Mesendoderm (in vitro differentiated cells): ENCODE measurements around the gene ATP1A1.
A peak's percentile ranks its signal among the peaks of the same experiment; 100 is the strongest.

ENCODE experiments used
- DNase-seq: peaks from one replicate; pipeline ENCODE4 v3.0.0; 2013
- H2AK5ac ChIP-seq: 2 replicates; pipeline ENCODE4 v1.6.1; 2013; ENCODE audit warnings: low read length, inconsistent platforms
- H2BK120ac ChIP-seq: 2 replicates; pipeline ENCODE4 v1.6.1; 2013; ENCODE audit warnings: low read depth, mild to moderate bottlenecking, low read length, moderate library complexity, mixed read lengths
- H2BK15ac ChIP-seq: replicated peaks from 2 replicates; pipeline ENCODE4 v1.6.1; 2013; ENCODE audit warnings: low read depth, mild to moderate bottlenecking, moderate library complexity
- H2BK5ac ChIP-seq: 2 replicates; pipeline ENCODE4 v1.6.1; 2013; ENCODE audit warnings: low read length, inconsistent platforms
- H3K18ac ChIP-seq: 2 replicates; pipeline ENCODE4 v1.6.1; 2013; ENCODE audit warnings: mild to moderate bottlenecking, low read length, mixed read lengths
- H3K23ac ChIP-seq: one replicate; pipeline ENCODE4 v1.6.1; 2013; ENCODE audit warnings: low read length
- H3K27ac ChIP-seq: 2 replicates; pipeline ENCODE4 v1.5.1; 2013; ENCODE audit warnings: low read depth, mild to moderate bottlenecking, inconsistent platforms, low read length, moderate library complexity
- H3K27me3 ChIP-seq: 2 replicates; pipeline ENCODE4 v1.6.1; 2013; ENCODE audit warnings: low read length, control low read depth, mild to moderate bottlenecking, inconsistent platforms; ENCODE audit not compliant: insufficient read depth, poor library complexity
- H3K36me3 ChIP-seq: 2 replicates; pipeline ENCODE4 v1.6.1; 2013; ENCODE audit warnings: low read length, inconsistent platforms; ENCODE audit not compliant: control insufficient read depth, insufficient read depth
- H3K4ac ChIP-seq: one replicate; pipeline ENCODE4 v1.6.1; 2013; ENCODE audit warnings: low read depth, mild to moderate bottlenecking, low read length, moderate library complexity
- H3K4me1 ChIP-seq: 2 replicates; pipeline ENCODE4 v1.6.1; 2013; ENCODE audit warnings: low read depth, low read length, inconsistent platforms; ENCODE audit not compliant: control insufficient read depth
- H3K4me2 ChIP-seq: 2 replicates; pipeline ENCODE4 v1.6.1; 2013; ENCODE audit warnings: low read length
- H3K4me3 ChIP-seq: 2 replicates; pipeline ENCODE4 v1.5.1; 2013; ENCODE audit warnings: mild to moderate bottlenecking, low read length
- H3K56ac ChIP-seq: one replicate; pipeline ENCODE4 v1.6.1; 2013; ENCODE audit warnings: low read length
- H3K79me1 ChIP-seq: 2 replicates; pipeline ENCODE4 v1.6.1; 2013; ENCODE audit warnings: low read length, inconsistent platforms
- H3K79me2 ChIP-seq: 2 replicates; pipeline ENCODE4 v1.6.1; 2013; ENCODE audit warnings: mild to moderate bottlenecking, low read length; ENCODE audit not compliant: control insufficient read depth, insufficient read depth
- H3K9ac ChIP-seq: 2 replicates; pipeline ENCODE4 v1.6.1; 2013; ENCODE audit warnings: low read length, inconsistent platforms
- H4K5ac ChIP-seq: one replicate; pipeline ENCODE4 v1.6.1; 2013; ENCODE audit warnings: low read length
- H4K8ac ChIP-seq: one replicate; pipeline ENCODE4 v1.6.1; 2013; ENCODE audit warnings: low read depth, mild to moderate bottlenecking, control low read depth, low read length, moderate library complexity
- WGBS: extraction: QIAGEN DNeasy Blood & Tissue Kit; methylation state at CpG from one replicate; pipeline ENCODE4 v1.1.7; 2013; ENCODE audit warnings: low lambda C conversion rate, missing lambda C conversion rate; ENCODE audit not compliant: insufficient coverage; ENCODE audit errors: extremely low coverage; 5-methylcytosine and 5-hydroxymethylcytosine counted together

Gene ATP1A1

DNA sequence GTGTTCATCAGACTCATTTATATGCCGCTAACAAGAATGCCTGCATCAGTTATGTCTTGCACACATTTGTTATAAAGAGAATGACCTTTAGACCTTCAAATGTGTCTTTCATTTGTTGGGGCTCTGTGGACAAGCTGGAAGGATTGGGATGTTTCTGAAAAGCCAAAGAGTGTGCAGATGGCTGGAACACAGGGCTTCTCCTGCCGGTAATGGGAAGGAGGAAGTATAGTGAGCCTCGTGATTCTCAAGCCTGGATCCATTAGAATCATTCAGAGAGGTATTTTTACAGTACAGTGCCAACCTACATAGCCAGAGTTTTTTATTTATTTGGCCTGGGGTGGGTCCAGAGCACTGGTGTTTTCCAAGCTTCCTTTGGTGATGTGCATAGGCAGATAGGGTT, 40.6 kb upstream of the ATP1A1 start:
- Histone ChIP-seq H2AK5ac (no peak overlapping the region), H3K9ac (no peak overlapping the region), H3K4ac (no peak overlapping the region), H3K4me3 (no peak overlapping the region), H4K8ac (no peak overlapping the region), H3K36me3 (no peaks in the 10 kb centered on the region), H4K5ac (no peak overlapping the region), H3K18ac (no peak overlapping the region), H3K79me2 (no peaks in the 10 kb centered on the region), H2BK120ac (no peak overlapping the region), H3K27me3 (no peaks in the 10 kb centered on the region), H2BK5ac (no peak overlapping the region), H2BK15ac (no peak overlapping the region), H3K23ac (no peak overlapping the region), H3K27ac (no peak overlapping the region), H3K56ac (no peak overlapping the region), H3K4me1 (peaks cover 5% of the 10 kb centered on the region), H3K4me2 (no peak overlapping the region), H3K79me1 (no peaks in the 10 kb centered on the region)
- DNase-seq, result no peak
- no CpG with 5 or more reads among the region's 3 CpGs for WGBS

DNA sequence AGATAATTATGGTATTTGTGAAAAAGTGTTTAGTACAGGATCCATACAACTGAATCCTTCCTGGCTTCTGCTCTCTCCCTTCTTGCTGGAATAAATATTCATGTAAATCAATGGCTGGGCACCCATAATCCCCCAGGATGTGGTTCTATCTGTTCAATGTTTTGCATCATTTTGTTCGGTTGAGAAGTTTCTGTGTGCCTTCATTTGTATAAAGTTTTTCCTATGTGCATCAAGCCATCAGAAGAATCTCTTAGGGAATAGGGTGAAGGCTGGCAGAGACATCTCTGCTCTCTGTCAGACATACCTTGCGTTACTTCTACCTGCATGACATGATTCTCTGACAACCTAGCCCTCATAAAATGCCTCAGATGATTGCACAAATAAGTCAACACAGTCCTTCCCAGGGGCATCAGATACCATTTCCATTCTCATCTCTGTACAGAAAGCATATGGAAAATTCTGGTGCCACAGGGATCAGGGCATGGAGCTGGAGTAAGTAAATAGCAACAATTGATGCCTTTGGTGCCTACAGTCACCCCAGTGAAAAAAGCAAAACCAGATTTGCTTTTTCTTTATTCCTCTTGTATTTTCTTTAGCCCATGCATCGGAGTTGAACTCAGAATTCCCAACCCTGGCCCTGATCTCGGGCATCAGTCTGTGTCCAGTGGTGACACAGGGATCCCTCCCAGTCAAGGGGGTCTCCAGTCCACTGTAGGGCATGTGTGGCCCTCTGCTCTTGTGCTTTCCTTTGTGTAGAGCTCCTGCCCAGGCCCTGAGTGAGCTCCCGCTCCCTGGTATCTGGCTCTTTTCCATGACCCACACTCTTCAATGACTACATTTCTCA, 39.7 kb upstream of the ATP1A1 start:
- peaks cover 5% of the 10 kb centered on the region for H3K4me1 ChIP-seq
- H3K56ac ChIP-seq, result no peak overlapping the region
- DNase-seq, result no peak
- no peaks in the 10 kb centered on the region for H3K27me3 ChIP-seq
- H3K79me1 ChIP-seq, result no peaks in the 10 kb centered on the region
- no peak overlapping the region for H3K23ac ChIP-seq
- H3K4me3 ChIP-seq, result no peak overlapping the region
- no peak overlapping the region for H2BK15ac ChIP-seq
- H3K36me3 ChIP-seq, result no peaks in the 10 kb centered on the region
- no peak overlapping the region for H3K4ac ChIP-seq
- H3K9ac ChIP-seq, result no peak overlapping the region
- no peak overlapping the region for H2BK120ac ChIP-seq
- no CpG with 5 or more reads among the region's 5 CpGs for WGBS
- no peak overlapping the region for H2AK5ac ChIP-seq
- no peak overlapping the region for H3K18ac ChIP-seq
- no peak overlapping the region for H3K4me2 ChIP-seq
- no peak overlapping the region for H3K27ac ChIP-seq
- no peak overlapping the region for H4K8ac ChIP-seq
- no peak overlapping the region for H2BK5ac ChIP-seq
- H4K5ac ChIP-seq, result no peak overlapping the region
- H3K79me2 ChIP-seq, result no peaks in the 10 kb centered on the region

DNA sequence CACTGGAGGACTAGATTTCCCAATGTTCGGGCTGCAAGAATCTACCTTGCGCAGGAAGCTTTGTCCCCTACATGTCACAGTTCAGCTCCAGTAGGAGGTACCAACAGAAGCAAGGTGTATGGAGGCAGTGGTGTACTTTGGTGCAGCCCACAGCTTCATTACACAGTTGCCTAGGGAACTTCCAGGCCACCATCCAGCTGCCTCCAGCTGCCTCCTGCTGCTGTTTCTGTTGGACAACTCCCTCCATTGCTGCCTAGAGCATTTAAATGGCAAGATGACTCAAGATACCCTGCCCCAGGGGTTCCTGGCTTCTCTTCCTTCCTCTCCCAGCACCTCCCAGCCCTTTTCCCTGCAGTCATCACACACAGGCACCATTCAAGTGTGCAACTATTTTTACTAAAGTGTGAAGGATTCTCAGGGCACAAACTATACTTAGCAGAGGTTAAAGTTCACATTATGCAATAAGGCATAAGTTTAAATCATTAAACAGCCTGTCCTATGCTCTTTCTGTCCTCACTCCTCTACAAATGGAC, 39.0 kb upstream of the ATP1A1 start:
- Histone ChIP-seq H3K79me2 (no peaks in the 10 kb centered on the region), H3K27ac (no peak overlapping the region), H3K4me2 (no peak overlapping the region), H3K27me3 (no peaks in the 10 kb centered on the region), H4K5ac (no peak overlapping the region), H2BK15ac (no peak overlapping the region), H3K4me1 (peaks cover 5% of the 10 kb centered on the region), H2AK5ac (no peak overlapping the region), H3K4ac (no peak overlapping the region), H3K36me3 (no peaks in the 10 kb centered on the region), H2BK120ac (no peak overlapping the region), H3K4me3 (no peak overlapping the region), H3K79me1 (no peaks in the 10 kb centered on the region), H4K8ac (no peak overlapping the region), H3K23ac (no peak overlapping the region), H3K18ac (no peak overlapping the region), H3K56ac (no peak overlapping the region), H2BK5ac (no peak overlapping the region), H3K9ac (no peak overlapping the region)
- no CpG with 5 or more reads among the region's 2 CpGs for WGBS
- peak; percentile 28 for DNase-seq

- H3K79me1 ChIP-seq, result no peaks in the 10 kb centered on the region
- H3K56ac ChIP-seq, result peak overlapping the region; percentile 36
- no CpG with 5 or more reads among the region's 9 CpGs for WGBS
- H2BK15ac ChIP-seq, result no peak overlapping the region
- no peak overlapping the region for H4K8ac ChIP-seq
- H3K18ac ChIP-seq, result no peak overlapping the region
- H3K4ac ChIP-seq, result no peak overlapping the region
- peaks cover 5% of the 10 kb centered on the region for H3K4me1 ChIP-seq
- H3K4me2 ChIP-seq, result no peak overlapping the region
- H3K27ac ChIP-seq, result no peak overlapping the region
- H3K79me2 ChIP-seq, result no peaks in the 10 kb centered on the region
- no peak overlapping the region for H2BK120ac ChIP-seq
- peak; percentile 54 for DNase-seq
- H3K27me3 ChIP-seq, result no peaks in the 10 kb centered on the region
- H4K5ac ChIP-seq, result no peak overlapping the region
- no peak overlapping the region for H2AK5ac ChIP-seq
- H3K23ac ChIP-seq, result no peak overlapping the region
- no peaks in the 10 kb centered on the region for H3K36me3 ChIP-seq
- H3K9ac ChIP-seq, result no peak overlapping the region
- no peak overlapping the region for H2BK5ac ChIP-seq
- H3K4me3 ChIP-seq, result no peak overlapping the region
Observed at GRCh38 chr1:116334868-116335635, 38.0 kb upstream of the ATP1A1 start.

DNA sequence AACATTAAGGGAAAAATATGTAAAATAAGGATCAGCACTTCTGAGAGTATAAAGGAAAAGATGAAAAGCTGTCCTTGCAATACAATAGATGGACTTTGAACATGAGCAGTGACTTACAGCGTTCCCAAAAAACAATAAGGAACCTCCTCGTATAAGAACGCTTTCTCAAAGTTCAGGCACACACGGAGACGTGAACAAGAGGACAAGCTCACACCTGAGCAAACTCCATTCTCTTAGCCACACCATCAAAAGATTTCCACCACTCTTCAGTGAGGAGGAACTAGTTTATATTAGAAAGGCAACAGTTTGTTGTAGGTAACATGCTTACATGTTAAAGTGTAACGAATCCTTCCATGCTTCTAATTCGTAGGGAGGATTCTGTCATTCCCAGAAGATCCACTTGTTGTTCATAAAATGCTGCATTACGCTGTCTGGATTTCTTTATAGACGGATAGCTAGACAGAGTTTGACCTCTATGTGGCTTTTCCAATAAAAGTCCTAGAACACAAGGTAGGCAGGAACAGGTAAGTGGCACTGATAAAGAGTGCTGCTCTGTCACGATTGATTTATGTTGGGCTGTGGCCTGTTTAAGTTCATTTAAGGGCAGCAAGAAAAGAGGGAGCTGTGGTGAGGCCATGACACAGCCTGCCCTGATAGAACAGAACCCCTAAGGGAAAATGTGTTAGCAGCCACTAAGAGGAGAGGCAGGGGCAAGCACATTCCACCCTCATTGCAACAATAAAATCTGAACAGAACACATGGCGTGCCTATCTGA, 37.0 kb upstream of the ATP1A1 start:
- Histone ChIP-seq H3K9ac (no peak overlapping the region), H3K27me3 (no peaks in the 10 kb centered on the region), H2BK120ac (no peak overlapping the region), H3K79me1 (no peaks in the 10 kb centered on the region), H3K18ac (no peak overlapping the region), H3K56ac (no peak overlapping the region), H2AK5ac (no peak overlapping the region), H4K5ac (no peak overlapping the region), H2BK5ac (no peak overlapping the region), H3K4ac (no peak overlapping the region), H3K23ac (no peak overlapping the region), H3K4me1 (peaks cover 5% of the 10 kb centered on the region), H2BK15ac (no peak overlapping the region), H3K4me2 (no peak overlapping the region), H3K27ac (no peak overlapping the region), H3K36me3 (no peaks in the 10 kb centered on the region), H3K4me3 (no peak overlapping the region), H3K79me2 (no peaks in the 10 kb centered on the region), H4K8ac (no peak overlapping the region)
- no CpG with 5 or more reads among the region's 11 CpGs for WGBS
- DNase-seq, result no peak
